RWPE2 (cell line): Measurements from ENCODE around the gene MYBPC2.

Experiments used
- ATAC-seq: fragments of 200-7000 bp; cut with Tn5 transposase; 3 replicates; pipeline ENCODE4 v1.9.1; 2021; ENCODE audit warnings: low read depth
- DNase-seq: peaks from one replicate; pipeline ENCODE4 v3.0.0-alpha.2; 2020; ENCODE audit warnings: low spot score
- H3K27ac ChIP-seq: fragments of 450-650 bp; 2 replicates; pipeline ENCODE4 v1.5.1; 2017; ENCODE audit warnings: mild to moderate bottlenecking; ENCODE audit not compliant: poor library complexity, severe bottlenecking
- H3K27me3 ChIP-seq: fragments of 250-450 bp; sonication (Bioruptor Pico); 2 replicates; pipeline ENCODE4 v1.5.1; 2021; ENCODE audit warnings: mild to moderate bottlenecking, moderate library complexity; ENCODE audit not compliant: insufficient read depth, poor library complexity, severe bottlenecking
- H3K36me3 ChIP-seq: fragments of 250-450 bp; sonication (Bioruptor Pico); 2 replicates; pipeline ENCODE4 v1.5.1; 2020; ENCODE audit warnings: low read depth, mild to moderate bottlenecking, moderate library complexity
- H3K4me1 ChIP-seq: fragments of 250-450 bp; sonication (Bioruptor Pico); 2 replicates; pipeline ENCODE4 v1.5.1; 2021; ENCODE audit warnings: mild to moderate bottlenecking, moderate library complexity; ENCODE audit not compliant: insufficient read depth, poor library complexity, severe bottlenecking
- H3K4me3 ChIP-seq: fragments of 250-450 bp; sonication (Bioruptor Pico); 2 replicates; pipeline ENCODE4 v1.5.1; 2021; ENCODE audit warnings: mild to moderate bottlenecking, moderate library complexity; ENCODE audit not compliant: severe bottlenecking
- H3K9me3 ChIP-seq: fragments of 250-450 bp; sonication (Bioruptor Pico); 2 replicates; pipeline ENCODE4 v1.5.1; 2021; ENCODE audit warnings: mild to moderate bottlenecking, moderate library complexity; ENCODE audit not compliant: severe bottlenecking
- CTCF ChIP-seq: fragments of 450-650 bp; IDR thresholded peaks from one replicate; pipeline ENCODE4 v1.5.1; 2017; ENCODE audit warnings: mild to moderate bottlenecking, moderate library complexity; ENCODE audit not compliant: poor library complexity, severe bottlenecking

MYBPC2 gene

DNA sequence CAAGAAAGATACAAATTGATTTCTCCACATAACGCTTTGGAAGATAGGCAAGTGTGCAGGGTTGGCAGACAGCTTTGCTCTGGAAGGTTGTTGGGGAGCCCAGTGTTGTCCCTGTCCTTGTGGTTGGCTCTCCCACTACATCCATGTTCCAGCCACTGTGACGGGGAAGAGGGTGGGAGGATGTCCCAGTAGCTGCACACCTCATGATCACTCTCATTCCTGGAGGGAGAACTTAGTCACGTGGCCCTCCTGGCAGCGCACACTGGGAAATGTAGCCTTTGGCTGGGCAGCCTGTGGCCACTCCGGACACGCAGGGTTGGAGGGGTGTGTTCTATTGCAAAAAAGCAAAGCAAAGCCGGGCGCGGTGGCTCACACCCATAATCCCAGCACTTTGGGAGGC lies 38.7 kb upstream of the MYBPC2 start:
- Histone ChIP-seq H3K9me3 (no peaks in the 10 kb centered on the region), H3K36me3 (peaks cover 46% of the 10 kb centered on the region), H3K27me3 (no peaks in the 10 kb centered on the region), H3K27ac (no peak overlapping the region), H3K4me1 (no peaks in the 10 kb centered on the region), H3K4me3 (no peak overlapping the region)
- TF ChIP-seq CTCF = no peak
- no peak for ATAC-seq
- no peak for DNase-seq

GRCh38 chr19:50398675-50399367 lies 33.9 kb upstream of the MYBPC2 start:
- Histone ChIP-seq H3K36me3 (peaks cover 24% of the 10 kb centered on the region), H3K27me3 (no peaks in the 10 kb centered on the region), H3K9me3 (no peaks in the 10 kb centered on the region), H3K4me3 (no peak overlapping the region), H3K27ac (no peak overlapping the region), H3K4me1 (no peaks in the 10 kb centered on the region)
- DNase-seq (no peak), ATAC-seq (no peak)
- no peak for TF ChIP-seq CTCF

- ATAC-seq = no peak
- no peaks in the 10 kb centered on the region for H3K4me1 ChIP-seq
- no peak for TF ChIP-seq CTCF
- H3K4me3 ChIP-seq = no peak overlapping the region
- H3K9me3 ChIP-seq = no peaks in the 10 kb centered on the region
- H3K27me3 ChIP-seq = no peaks in the 10 kb centered on the region
- no peak for DNase-seq
- H3K36me3 ChIP-seq = peaks cover 18% of the 10 kb centered on the region
- H3K27ac ChIP-seq = no peak overlapping the region
Measured at GRCh38 chr19:50399368-50399745, 33.3 kb upstream of the MYBPC2 start.

- DNase-seq (no peak), ATAC-seq (no peak)
- no peak for TF ChIP-seq CTCF
- Histone ChIP-seq H3K4me1 (no peaks in the 10 kb centered on the region), H3K4me3 (no peak overlapping the region), H3K36me3 (peaks cover 29% of the 10 kb centered on the region), H3K9me3 (no peaks in the 10 kb centered on the region), H3K27me3 (no peaks in the 10 kb centered on the region), H3K27ac (no peak overlapping the region)
Measured at GRCh38 chr19:50401605-50402450, 30.9 kb upstream of the MYBPC2 start.
